Measurements from ENCODE around the gene FRA10AC1.
A peak's percentile ranks its signal among the peaks of the same experiment; 100 is the strongest.

FRA10AC1 gene

DNA sequence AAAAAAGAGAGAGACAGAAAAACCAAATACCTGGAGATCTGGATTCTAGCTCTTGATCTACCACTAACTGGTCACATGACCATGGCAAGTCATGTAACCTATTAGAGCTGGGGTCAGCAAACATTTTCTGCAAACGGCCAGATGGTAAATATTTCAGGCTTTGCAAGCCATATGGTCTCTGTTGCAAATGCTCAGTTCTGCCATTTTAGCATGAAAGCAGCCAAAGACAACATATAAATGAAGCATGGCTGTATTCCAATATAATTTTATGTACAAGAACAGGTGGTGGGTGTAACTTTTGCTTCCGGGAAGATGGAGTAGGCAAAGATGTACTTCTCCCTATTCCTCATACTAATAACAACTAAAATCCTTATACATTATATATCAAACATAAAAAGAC is 6.7 kb downstream of the FRA10AC1 start:
- H3K27ac ChIP-seq = no peak overlapping the region
- TF ChIP-seq, protein P1, sequence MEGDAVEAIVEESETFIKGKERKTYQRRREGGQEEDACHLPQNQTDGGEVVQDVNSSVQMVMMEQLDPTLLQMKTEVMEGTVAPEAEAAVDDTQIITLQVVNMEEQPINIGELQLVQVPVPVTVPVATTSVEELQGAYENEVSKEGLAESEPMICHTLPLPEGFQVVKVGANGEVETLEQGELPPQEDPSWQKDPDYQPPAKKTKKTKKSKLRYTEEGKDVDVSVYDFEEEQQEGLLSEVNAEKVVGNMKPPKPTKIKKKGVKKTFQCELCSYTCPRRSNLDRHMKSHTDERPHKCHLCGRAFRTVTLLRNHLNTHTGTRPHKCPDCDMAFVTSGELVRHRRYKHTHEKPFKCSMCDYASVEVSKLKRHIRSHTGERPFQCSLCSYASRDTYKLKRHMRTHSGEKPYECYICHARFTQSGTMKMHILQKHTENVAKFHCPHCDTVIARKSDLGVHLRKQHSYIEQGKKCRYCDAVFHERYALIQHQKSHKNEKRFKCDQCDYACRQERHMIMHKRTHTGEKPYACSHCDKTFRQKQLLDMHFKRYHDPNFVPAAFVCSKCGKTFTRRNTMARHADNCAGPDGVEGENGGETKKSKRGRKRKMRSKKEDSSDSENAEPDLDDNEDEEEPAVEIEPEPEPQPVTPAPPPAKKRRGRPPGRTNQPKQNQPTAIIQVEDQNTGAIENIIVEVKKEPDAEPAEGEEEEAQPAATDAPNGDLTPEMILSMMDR (conservative IDR thresholded peaks at IDR 0.05; ENCODE audit: low read depth, low read length) = no peak
- H2AFZ ChIP-seq (ENCODE audit: low read depth) = no peak overlapping the region
- H3K4me3 ChIP-seq (IDR thresholded peaks at IDR 0.05; ENCODE audit: insufficient read depth, low read depth, low read length) = no peak overlapping the region
- H3K4me2 ChIP-seq = no peak overlapping the region
- no peaks in the 10 kb centered on the region for H4K20me1 ChIP-seq (ENCODE audit: insufficient read depth)
- H3K9ac ChIP-seq = no peak overlapping the region
- no peaks in the 10 kb centered on the region for H3K4me1 ChIP-seq (ENCODE audit: low read depth, poor library complexity, severe bottlenecking)
- H3K36me3 ChIP-seq (ENCODE audit: insufficient read depth) = no peaks in the 10 kb centered on the region
- H3K79me2 ChIP-seq (ENCODE audit: insufficient read depth, low read depth) = no peaks in the 10 kb centered on the region
- H3K27me3 ChIP-seq (ENCODE audit: insufficient read depth, low read depth) = no peaks in the 10 kb centered on the region

DNA sequence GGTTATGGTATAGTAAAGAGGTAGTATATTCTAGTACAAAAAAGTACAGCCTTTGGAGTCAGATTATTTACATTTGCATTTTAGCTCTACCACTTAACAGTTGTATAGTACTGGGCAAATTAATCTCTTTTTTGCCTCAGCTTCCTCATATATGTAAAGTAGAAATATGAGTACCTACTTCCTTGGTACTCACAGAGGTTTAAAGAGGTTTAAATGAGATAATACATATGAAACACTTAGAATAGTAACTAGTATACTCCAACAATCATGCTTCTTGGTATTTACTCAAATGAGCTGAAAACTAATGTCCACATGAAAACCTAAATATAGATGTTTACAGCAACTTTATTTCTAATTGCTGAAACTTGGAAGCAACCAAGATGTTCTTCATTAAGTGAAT is 14.7 kb downstream of the FRA10AC1 start:
- Histone ChIP-seq H3K4me1 (ENCODE audit: low read depth, poor library complexity, severe bottlenecking) (no peaks in the 10 kb centered on the region), H3K79me2 (ENCODE audit: insufficient read depth, low read depth) (no peaks in the 10 kb centered on the region), H3K4me2 (no peak overlapping the region), H4K20me1 (ENCODE audit: insufficient read depth) (no peaks in the 10 kb centered on the region), H3K27ac (no peak overlapping the region), H3K27me3 (ENCODE audit: insufficient read depth, low read depth) (no peaks in the 10 kb centered on the region), H3K9ac (no peak overlapping the region), H2AFZ (ENCODE audit: low read depth) (no peak overlapping the region), H3K36me3 (ENCODE audit: insufficient read depth) (no peaks in the 10 kb centered on the region), H3K4me3 (IDR thresholded peaks at IDR 0.05; ENCODE audit: insufficient read depth, low read depth, low read length) (no peak overlapping the region)
- TF ChIP-seq, protein P1 (conservative IDR thresholded peaks at IDR 0.05; ENCODE audit: low read depth, low read length) = no peak

DNA sequence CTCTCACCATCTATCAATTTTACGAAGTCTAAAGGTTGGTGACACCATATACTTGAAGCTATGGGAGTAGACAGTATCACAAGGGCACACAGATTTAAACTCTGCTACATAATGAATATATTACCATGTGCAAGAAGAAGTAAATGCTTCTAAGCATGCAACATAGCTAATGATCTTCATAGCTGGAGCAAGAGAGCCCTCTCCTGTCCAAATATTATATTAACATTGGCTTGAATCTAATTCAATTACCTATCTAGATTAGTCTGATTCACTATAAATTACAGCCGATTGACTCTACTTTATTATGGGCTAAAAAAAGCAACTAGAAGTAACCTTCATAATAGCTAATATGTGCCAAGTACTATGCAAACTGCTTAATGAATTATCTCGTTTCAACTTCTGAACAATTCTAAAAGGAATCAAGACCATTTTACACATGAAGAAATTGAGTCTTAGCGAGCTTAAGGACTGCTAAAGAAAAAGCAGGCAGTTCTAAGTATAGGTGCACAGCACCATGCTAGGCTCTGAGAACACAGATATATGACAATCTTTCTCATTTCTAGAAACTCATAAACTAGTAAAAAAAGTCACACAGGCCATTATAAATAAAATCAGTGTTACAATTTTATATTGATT is 21.9 kb downstream of the FRA10AC1 start:
- no peaks in the 10 kb centered on the region for H3K4me1 ChIP-seq (ENCODE audit: low read depth, poor library complexity, severe bottlenecking)
- no peak overlapping the region for H3K9ac ChIP-seq

DNA sequence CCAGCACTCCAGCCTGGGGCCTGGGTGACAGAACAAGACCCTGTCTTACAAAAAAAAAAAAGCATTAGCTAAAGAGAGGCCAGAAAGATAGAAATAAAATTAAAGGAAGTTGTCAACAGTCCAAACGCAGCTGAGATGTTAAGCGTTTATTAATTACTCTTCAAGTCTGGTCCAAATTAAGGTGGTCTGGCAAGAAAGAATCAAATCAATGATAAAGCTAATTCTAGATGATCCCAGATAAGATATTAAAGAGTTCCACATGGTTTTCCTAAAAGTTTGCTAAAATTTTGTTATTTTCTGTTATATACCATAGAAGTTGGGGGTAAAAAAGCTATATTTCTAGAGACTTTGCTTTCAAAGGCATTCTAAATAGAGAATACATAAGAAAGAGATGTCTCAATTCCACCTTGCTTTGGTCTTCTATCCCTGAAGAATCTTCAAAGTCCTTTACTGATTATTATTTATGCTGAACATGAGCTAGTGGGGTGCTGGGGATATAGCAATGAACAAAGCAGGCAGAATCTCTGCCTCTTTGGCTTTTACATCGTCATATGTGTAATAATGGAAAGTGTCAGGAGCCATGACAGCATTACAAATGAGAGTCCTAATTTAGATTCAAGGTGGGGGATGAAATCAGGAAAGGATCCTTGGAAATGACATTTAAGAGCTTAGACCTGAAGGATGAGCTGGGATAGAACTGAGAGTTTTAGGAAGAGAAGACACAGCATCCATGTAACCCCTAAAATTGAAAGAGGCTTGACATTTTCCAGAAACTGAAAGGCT is 23.4 kb downstream of the FRA10AC1 start:
- Histone ChIP-seq H3K36me3 (ENCODE audit: insufficient read depth) (no peaks in the 10 kb centered on the region), H4K20me1 (ENCODE audit: insufficient read depth) (no peaks in the 10 kb centered on the region), H3K4me3 (IDR thresholded peaks at IDR 0.05; ENCODE audit: insufficient read depth, low read depth, low read length) (no peak overlapping the region), H3K4me1 (ENCODE audit: low read depth, poor library complexity, severe bottlenecking) (no peaks in the 10 kb centered on the region), H2AFZ (ENCODE audit: low read depth) (no peak overlapping the region), H3K4me2 (no peak overlapping the region), H3K27ac (no peak overlapping the region), H3K79me2 (ENCODE audit: insufficient read depth, low read depth) (no peaks in the 10 kb centered on the region), H3K27me3 (ENCODE audit: insufficient read depth, low read depth) (no peaks in the 10 kb centered on the region), H3K9ac (no peak overlapping the region)
- TF ChIP-seq, protein P1 (conservative IDR thresholded peaks at IDR 0.05; ENCODE audit: low read depth, low read length) = no peak

More for the DNA sequence above, 21.9 kb downstream of the FRA10AC1 start:
- TF ChIP-seq, protein P1 (conservative IDR thresholded peaks at IDR 0.05; ENCODE audit: low read depth, low read length) = peak; percentile 54; the same call in 1 of the 2 replicates
- Histone ChIP-seq H4K20me1 (ENCODE audit: insufficient read depth) (no peaks in the 10 kb centered on the region), H3K27me3 (ENCODE audit: insufficient read depth, low read depth) (no peaks in the 10 kb centered on the region), H3K36me3 (ENCODE audit: insufficient read depth) (no peaks in the 10 kb centered on the region), H3K79me2 (ENCODE audit: insufficient read depth, low read depth) (no peaks in the 10 kb centered on the region), H3K4me3 (IDR thresholded peaks at IDR 0.05; ENCODE audit: insufficient read depth, low read depth, low read length) (no peak overlapping the region), H2AFZ (ENCODE audit: low read depth) (no peak overlapping the region), H3K4me2 (no peak overlapping the region), H3K27ac (no peak overlapping the region)
